ENCODE measurements around the gene PAFAH1B2. TPM values are rescaled to one million over a fixed set of nuclear protein-coding genes. Genes with fewer than 3 reads are reported as not detected.

PAFAH1B2 gene
- total RNA-seq, 4 donors from 2014 or later = 58.0 to 67.5 (median 63.3) TPM

GRCh38 chr11:117191680-117192400 is 47.8 kb downstream of the PAFAH1B2 start:
- 93% methylated on average over 26 of the region's 26 CpGs for WGBS
- Histone ChIP-seq H3K27me3 (no peaks in the 10 kb centered on the region), H3K9me3 (no peaks in the 10 kb centered on the region), H3K4me3 (no peak overlapping the region), H3K27ac (no peak overlapping the region), H3K36me3 (peaks cover 91% of the 10 kb centered on the region), H3K4me1 (peaks cover 12% of the 10 kb centered on the region)
- TF ChIP-seq EP300 (IDR thresholded peaks at IDR 0.05) = no peak
- no peak for TF ChIP-seq POLR2A (IDR thresholded peaks at IDR 0.05)
- TF ChIP-seq, protein P1, sequence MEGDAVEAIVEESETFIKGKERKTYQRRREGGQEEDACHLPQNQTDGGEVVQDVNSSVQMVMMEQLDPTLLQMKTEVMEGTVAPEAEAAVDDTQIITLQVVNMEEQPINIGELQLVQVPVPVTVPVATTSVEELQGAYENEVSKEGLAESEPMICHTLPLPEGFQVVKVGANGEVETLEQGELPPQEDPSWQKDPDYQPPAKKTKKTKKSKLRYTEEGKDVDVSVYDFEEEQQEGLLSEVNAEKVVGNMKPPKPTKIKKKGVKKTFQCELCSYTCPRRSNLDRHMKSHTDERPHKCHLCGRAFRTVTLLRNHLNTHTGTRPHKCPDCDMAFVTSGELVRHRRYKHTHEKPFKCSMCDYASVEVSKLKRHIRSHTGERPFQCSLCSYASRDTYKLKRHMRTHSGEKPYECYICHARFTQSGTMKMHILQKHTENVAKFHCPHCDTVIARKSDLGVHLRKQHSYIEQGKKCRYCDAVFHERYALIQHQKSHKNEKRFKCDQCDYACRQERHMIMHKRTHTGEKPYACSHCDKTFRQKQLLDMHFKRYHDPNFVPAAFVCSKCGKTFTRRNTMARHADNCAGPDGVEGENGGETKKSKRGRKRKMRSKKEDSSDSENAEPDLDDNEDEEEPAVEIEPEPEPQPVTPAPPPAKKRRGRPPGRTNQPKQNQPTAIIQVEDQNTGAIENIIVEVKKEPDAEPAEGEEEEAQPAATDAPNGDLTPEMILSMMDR (IDR thresholded peaks at IDR 0.05) = no peak
- TF ChIP-seq POLR2AphosphoS5 (IDR thresholded peaks at IDR 0.05) = no peak
- peak in 1 of 2 donors; percentile 55 for DNase-seq (ENCODE audit: low spot score in 2 of 2)

DNA sequence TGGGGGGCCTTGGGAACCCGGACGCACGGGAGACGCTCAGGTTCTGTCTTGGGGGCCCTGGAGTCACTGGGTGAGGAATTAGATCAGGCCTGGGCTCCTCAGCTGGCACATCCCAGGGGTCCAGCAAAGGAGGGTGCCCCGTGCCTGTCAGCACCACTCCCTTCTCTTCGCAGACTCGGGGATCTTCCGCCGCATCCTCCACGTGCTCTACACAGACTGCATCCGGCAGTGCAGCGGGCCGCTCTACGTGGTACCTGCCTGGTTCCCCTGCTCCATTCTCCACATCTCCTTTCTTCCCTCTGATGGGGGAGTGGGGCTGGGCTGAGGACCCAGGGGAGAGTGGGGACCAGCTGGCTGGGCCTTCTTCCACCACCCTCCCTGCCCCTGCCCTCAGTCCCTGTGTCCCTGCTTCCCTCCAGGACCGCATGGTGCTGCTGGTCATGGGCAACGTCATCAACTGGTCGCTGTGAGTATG is 48.4 kb downstream of the PAFAH1B2 start:
- H3K4me3 ChIP-seq = no peak overlapping the region
- no peaks in the 10 kb centered on the region for H3K27me3 ChIP-seq
- peaks cover 88% of the 10 kb centered on the region for H3K36me3 ChIP-seq
- peaks cover 13% of the 10 kb centered on the region for H3K4me1 ChIP-seq
- peak in 1 of 2 donors; percentile 56 for DNase-seq (ENCODE audit: low spot score in 2 of 2)
- 96% methylated on average over 17 of the region's 17 CpGs for WGBS
- H3K27ac ChIP-seq = no peak overlapping the region
- TF ChIP-seq, protein P1 (IDR thresholded peaks at IDR 0.05) = no peak
- H3K9me3 ChIP-seq = no peaks in the 10 kb centered on the region

DNA sequence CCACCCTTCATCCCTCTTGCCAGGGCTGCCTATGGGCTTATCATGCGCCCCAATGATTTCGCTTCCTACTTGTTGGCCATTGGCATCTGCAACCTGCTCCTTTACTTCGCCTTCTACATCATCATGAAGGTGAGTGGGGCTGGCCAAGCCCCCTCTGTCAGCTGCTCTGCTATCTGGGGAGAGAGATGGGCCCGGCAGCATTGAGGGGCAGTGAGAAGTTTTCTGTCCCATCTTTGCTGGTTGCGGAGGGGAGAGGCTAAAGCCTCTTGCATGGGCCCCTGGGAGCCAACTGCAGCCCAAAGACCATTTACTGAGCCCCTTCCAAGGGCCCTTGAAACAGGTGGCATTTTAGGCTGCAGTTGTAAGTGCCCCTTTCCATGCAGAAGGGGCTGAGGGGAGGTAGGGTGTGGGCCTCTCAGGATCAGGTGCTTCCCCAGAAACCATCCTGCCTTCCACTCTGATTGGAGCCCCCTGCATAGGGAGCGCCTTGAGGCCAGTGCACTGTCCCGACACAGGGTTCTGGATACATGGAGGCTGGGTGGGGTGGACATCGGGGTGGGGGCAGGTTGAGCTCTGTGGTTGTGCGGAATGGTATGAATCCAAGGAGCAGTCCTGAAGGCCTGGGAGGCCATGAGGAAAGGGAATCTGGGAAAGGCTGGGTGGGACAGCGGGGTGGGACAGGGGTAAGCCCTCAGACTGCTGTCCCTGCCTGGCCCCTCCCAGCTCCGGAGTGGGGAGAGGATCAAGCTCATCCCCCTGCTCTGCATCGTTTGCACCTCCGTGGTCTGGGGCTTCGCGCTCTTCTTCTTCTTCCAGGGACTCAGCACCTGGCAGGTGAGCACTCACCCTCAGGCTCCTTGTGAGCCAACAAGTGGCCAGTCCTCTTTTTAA is 49.3 kb downstream of the PAFAH1B2 start:
- H3K27ac ChIP-seq = no peak overlapping the region
- no peaks in the 10 kb centered on the region for H3K27me3 ChIP-seq
- DNase-seq (ENCODE audit: low spot score in 2 of 2) = peak in 1 of 2 donors; percentile 53
- H3K4me1 ChIP-seq = peaks cover 16% of the 10 kb centered on the region
- no peaks in the 10 kb centered on the region for H3K9me3 ChIP-seq
- TF ChIP-seq POLR2A (IDR thresholded peaks at IDR 0.05) = no peak
- TF ChIP-seq, protein P1 (IDR thresholded peaks at IDR 0.05) = no peak
- TF ChIP-seq EP300 (IDR thresholded peaks at IDR 0.05) = no peak
- no peak for TF ChIP-seq POLR2AphosphoS5 (IDR thresholded peaks at IDR 0.05)
- 83% methylated on average over 12 of the region's 15 CpGs for WGBS
- no peak overlapping the region for H3K4me3 ChIP-seq
- H3K36me3 ChIP-seq = peaks cover 79% of the 10 kb centered on the region

GRCh38 chr11:117194267-117194666 is 50.2 kb downstream of the PAFAH1B2 start:
- Histone ChIP-seq H3K27ac (no peak overlapping the region), H3K27me3 (no peaks in the 10 kb centered on the region), H3K4me3 (no peak overlapping the region), H3K9me3 (no peaks in the 10 kb centered on the region), H3K36me3 (peaks cover 70% of the 10 kb centered on the region), H3K4me1 (peaks cover 22% of the 10 kb centered on the region)
- 88% methylated on average over 5 of the region's 5 CpGs for WGBS
- DNase-seq (ENCODE audit: low spot score in 2 of 2) = no peak
- TF ChIP-seq, protein P1 (IDR thresholded peaks at IDR 0.05) = no peak
- TF ChIP-seq POLR2AphosphoS5 (IDR thresholded peaks at IDR 0.05) = no peak
- TF ChIP-seq EP300 (IDR thresholded peaks at IDR 0.05) = no peak
- no peak for TF ChIP-seq POLR2A (IDR thresholded peaks at IDR 0.05)

- peaks cover 18% of the 10 kb centered on the region for H3K4me1 ChIP-seq
- H3K9me3 ChIP-seq = no peaks in the 10 kb centered on the region
- peaks cover 60% of the 10 kb centered on the region for H3K36me3 ChIP-seq
- no peaks in the 10 kb centered on the region for H3K27me3 ChIP-seq
- DNase-seq (ENCODE audit: low spot score in 2 of 2) = no peak
- TF ChIP-seq EP300 (IDR thresholded peaks at IDR 0.05) (no peak), POLR2A (IDR thresholded peaks at IDR 0.05) (no peak), POLR2AphosphoS5 (IDR thresholded peaks at IDR 0.05) (no peak)
- 85% methylated on average over 4 of the region's 4 CpGs for WGBS
- H3K27ac ChIP-seq = no peak overlapping the region
- H3K4me3 ChIP-seq = no peak overlapping the region
Measured at GRCh38 chr11:117195258-117195657, 51.2 kb downstream of the PAFAH1B2 start.

Data from suprapubic skin (tissue), 4 donors.